ENCODE data around the gene TCEAL3. TPM values are rescaled to one million over a fixed set of nuclear protein-coding genes. Genes with fewer than 3 reads are reported as not detected.

TCEAL3 gene, protein sequence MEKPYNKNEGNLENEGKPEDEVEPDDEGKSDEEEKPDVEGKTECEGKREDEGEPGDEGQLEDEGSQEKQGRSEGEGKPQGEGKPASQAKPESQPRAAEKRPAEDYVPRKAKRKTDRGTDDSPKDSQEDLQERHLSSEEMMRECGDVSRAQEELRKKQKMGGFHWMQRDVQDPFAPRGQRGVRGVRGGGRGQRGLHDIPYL
- 0.19 and 0.33 TPM in 2 replicates for total RNA-seq (2014; rRNA removed; shearing (Covaris generic))
- total RNA-seq (2022): 4.0 and 5.5 TPM in 2 replicates
- percentile 50 among the genes with signal in this experiment for Bru-seq, nascent RNA
- percentile 44 among the genes with signal in this experiment for BruChase-seq, experiment 1, labeled RNA remaining after a 6-hour chase
- percentile 51 among the genes with signal in this experiment for BruChase-seq, experiment 2, labeled RNA remaining after a 2-hour chase
- long read RNA-seq, partial matches to known transcripts: 1 of 7 reads
- long read RNA-seq, other reads (novel, unspliced or antisense): 4 of 7 reads

DNA sequence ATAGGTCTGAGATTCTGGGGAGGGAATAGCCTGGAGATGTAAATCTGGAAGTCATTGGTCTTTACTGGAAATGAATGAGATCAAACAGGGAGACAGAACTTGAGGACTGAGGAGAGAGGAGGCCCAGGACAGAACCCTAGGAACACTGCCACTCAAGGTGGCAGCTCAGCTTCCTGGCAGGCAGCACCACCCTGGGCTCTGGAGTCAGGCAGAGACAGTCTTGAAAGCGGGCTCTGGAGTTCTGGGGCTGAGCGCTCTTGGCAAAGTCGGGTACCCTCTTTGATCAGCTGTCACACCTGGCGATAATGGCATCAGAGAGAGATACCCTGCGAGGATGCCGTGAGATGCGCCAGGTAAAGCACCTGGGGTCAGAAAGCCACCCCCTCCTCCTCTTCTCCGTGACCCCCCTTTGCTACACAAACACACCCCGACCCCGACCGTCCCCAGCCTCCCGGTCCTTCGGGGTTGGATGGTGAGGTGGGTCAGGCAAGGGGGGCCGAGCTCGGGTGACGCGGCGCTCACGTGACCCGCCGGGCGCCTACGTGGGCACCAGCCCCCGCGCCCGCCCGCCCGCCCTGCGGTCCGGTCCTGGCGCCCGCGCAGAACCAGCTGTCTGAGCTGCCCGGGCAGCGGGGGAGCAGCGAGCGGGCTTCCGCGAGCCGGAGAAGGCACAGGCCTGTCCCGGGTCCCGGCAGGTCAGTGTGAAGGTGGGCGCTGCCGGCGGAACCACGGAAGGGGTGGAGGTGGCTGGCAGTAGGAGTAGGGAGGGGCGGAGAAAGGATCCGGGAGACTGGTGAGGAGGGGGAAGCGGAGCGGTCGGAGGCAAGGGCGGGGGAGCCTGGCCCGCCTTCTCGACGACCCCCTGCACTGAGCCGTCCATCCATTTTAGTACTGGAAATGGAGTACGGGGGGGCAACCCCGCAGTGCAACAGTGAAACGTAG, at the start of gene TCEAL3:
TSS of gene TCEAL3 (plus strand) at position 600 of the 942 bp plus-strand sequence. CDS start 1,102 bp downstream, outside the sequence.
- Histone ChIP-seq H3K4me1 (ENCODE audit: insufficient read depth, low read length, poor library complexity, severe bottlenecking) (no peaks in the 10 kb centered on the region), H3K79me2 (ENCODE audit: insufficient read depth, low read depth, low read length) (no peaks in the 10 kb centered on the region), H4K20me1 (ENCODE audit: insufficient read depth, low read length) (no peaks in the 10 kb centered on the region), H3K9me2 (ENCODE audit: insufficient read depth, low read length) (no peaks in the 10 kb centered on the region), H3K27ac (ENCODE audit: low read depth, low read length, poor library complexity, severe bottlenecking) (no peak within 1 kb of the TSS), H3K4me2 (ENCODE audit: low read length) (peak within 1 kb of the TSS; percentile 34; the same call in 1 of the 2 replicates), H3K36me3 (ENCODE audit: insufficient read depth, low read length) (no peaks in the 10 kb centered on the region), H3K4me3 (ENCODE audit: low read depth, low read length, poor library complexity, severe bottlenecking) (peak within 1 kb of the TSS; percentile 48), H2AFZ (ENCODE audit: low read length) (no peak within 1 kb of the TSS), H3K9me3 (ENCODE audit: low read length) (no peaks in the 10 kb centered on the region)
- DNase-seq (ENCODE audit: low spot score): no peak
- ChIA-PET POLR2A (interaction anchor here (0.5 kb wide), 1 partner anchor 191 kb away, joined by 4 read pairs; no protein-coding TSS in a partner anchor), CTCF (ENCODE audit: unreplicated experiment) (interaction anchor here (0.6 kb wide), 1 partner anchor 22 kb away, joined by 3 read pairs; no protein-coding TSS in a partner anchor)
- BruUV-seq (replicated peaks): no TSS peak
- intact Hi-C loops (cut with micrococcal nuclease; ENCODE audit: unreplicated experiment): no loop called here
- no peak for TF ChIP-seq EZH2phosphoT487 (IDR thresholded peaks at IDR 0.05; ENCODE audit: borderline replicate concordance, low read depth, low read length)
- TF ChIP-seq, protein P1, sequence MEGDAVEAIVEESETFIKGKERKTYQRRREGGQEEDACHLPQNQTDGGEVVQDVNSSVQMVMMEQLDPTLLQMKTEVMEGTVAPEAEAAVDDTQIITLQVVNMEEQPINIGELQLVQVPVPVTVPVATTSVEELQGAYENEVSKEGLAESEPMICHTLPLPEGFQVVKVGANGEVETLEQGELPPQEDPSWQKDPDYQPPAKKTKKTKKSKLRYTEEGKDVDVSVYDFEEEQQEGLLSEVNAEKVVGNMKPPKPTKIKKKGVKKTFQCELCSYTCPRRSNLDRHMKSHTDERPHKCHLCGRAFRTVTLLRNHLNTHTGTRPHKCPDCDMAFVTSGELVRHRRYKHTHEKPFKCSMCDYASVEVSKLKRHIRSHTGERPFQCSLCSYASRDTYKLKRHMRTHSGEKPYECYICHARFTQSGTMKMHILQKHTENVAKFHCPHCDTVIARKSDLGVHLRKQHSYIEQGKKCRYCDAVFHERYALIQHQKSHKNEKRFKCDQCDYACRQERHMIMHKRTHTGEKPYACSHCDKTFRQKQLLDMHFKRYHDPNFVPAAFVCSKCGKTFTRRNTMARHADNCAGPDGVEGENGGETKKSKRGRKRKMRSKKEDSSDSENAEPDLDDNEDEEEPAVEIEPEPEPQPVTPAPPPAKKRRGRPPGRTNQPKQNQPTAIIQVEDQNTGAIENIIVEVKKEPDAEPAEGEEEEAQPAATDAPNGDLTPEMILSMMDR (conservative IDR thresholded peaks at IDR 0.05; ENCODE audit: low read length): no peak

DNA sequence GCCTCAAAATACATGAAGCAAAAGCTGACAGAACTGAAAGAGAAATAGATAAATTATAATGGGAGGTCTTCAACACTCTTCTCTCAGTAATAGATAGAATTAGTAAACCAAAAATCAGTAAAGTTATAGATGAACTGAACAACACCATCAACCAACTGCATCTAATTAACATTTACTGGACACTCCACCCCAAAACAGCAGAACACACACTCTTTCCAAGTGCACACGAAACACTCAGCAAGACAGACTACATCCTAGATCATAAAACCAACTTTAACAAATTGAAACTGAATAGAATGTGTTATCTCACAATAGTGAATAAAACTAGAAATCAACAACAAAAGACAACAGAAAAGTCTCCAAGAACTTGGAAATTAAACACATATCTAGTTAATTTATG, 47.5 kb upstream of the TCEAL3 start:
- no peak overlapping the region for H2AFZ ChIP-seq (ENCODE audit: low read length)
- H3K27ac ChIP-seq (ENCODE audit: low read depth, low read length, poor library complexity, severe bottlenecking): no peak overlapping the region
- no peak for DNase-seq (ENCODE audit: low spot score)
- CTCF ChIA-PET (ENCODE audit: unreplicated experiment): no interaction called here
- H3K4me3 ChIP-seq (ENCODE audit: low read depth, low read length, poor library complexity, severe bottlenecking): no peak overlapping the region
- intact Hi-C loops (cut with micrococcal nuclease; ENCODE audit: unreplicated experiment): no loop called here
- POLR2A ChIA-PET: no interaction called here
- TF ChIP-seq EZH2phosphoT487 (IDR thresholded peaks at IDR 0.05; ENCODE audit: borderline replicate concordance, low read depth, low read length): no peak
- TF ChIP-seq, protein P1 (conservative IDR thresholded peaks at IDR 0.05; ENCODE audit: low read length): no peak
- H3K4me2 ChIP-seq (ENCODE audit: low read length): no peak overlapping the region
- H3K9me3 ChIP-seq (ENCODE audit: low read length): no peaks in the 10 kb centered on the region
- no peaks in the 10 kb centered on the region for H3K9me2 ChIP-seq (ENCODE audit: insufficient read depth, low read length)
- H3K79me2 ChIP-seq (ENCODE audit: insufficient read depth, low read depth, low read length): no peaks in the 10 kb centered on the region
- no peaks in the 10 kb centered on the region for H3K36me3 ChIP-seq (ENCODE audit: insufficient read depth, low read length)
- no peaks in the 10 kb centered on the region for H4K20me1 ChIP-seq (ENCODE audit: insufficient read depth, low read length)
- BruUV-seq (replicated peaks): no TSS peak
- peaks cover 3% of the 10 kb centered on the region for H3K4me1 ChIP-seq (ENCODE audit: insufficient read depth, low read length, poor library complexity, severe bottlenecking)
